ENCODE measurements around the gene BSND. TPM values are rescaled to one million over a fixed set of nuclear protein-coding genes. Genes with fewer than 3 reads are reported as not detected.

BSND gene
- total and polyA plus RNA-seq, 7 donors, result not detected

DNA sequence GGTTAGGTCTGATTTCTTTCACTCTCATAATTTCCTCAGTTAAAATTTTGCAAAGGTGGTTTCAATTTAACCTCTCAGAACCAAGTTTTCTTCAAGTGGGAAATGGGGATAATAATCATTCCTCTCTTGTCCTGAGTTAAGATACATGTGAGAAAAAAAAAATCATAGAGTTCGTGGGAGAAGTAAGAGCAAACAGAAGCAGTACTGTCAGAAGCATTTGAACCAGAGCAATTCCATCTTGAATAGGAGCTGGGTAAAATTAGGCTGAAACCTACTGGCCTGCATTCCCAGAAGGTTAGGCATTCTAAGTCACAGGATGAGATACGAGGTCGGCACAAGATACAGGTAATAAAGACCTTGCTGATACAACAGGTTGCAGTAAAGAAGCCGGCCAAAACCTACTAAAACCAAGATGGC, 46.9 kb upstream of the BSND start:
- Histone ChIP-seq H3K36me3 (ENCODE audit: insufficient read depth in 1 of 2, low read depth in 1 of 2) (no peaks in the 10 kb centered on the region), H3K9me3 (no peaks in the 10 kb centered on the region), H3K4me1 (peaks cover 3% of the 10 kb centered on the region), H3K4me3 (no peak overlapping the region), H3K27ac (no peak overlapping the region), H3K27me3 (ENCODE audit: insufficient read depth in 3 of 3, low read length in 2 of 3) (no peaks in the 10 kb centered on the region)
- ATAC-seq (no peak), DNase-seq (no peak)
- WGBS, 3 donors, result 93 to 96% (median 95%) methylated on average over 4 of the region's 4 CpGs
- intact Hi-C loops (cut with DNase I), result no loop called here
- TF ChIP-seq, protein P1, sequence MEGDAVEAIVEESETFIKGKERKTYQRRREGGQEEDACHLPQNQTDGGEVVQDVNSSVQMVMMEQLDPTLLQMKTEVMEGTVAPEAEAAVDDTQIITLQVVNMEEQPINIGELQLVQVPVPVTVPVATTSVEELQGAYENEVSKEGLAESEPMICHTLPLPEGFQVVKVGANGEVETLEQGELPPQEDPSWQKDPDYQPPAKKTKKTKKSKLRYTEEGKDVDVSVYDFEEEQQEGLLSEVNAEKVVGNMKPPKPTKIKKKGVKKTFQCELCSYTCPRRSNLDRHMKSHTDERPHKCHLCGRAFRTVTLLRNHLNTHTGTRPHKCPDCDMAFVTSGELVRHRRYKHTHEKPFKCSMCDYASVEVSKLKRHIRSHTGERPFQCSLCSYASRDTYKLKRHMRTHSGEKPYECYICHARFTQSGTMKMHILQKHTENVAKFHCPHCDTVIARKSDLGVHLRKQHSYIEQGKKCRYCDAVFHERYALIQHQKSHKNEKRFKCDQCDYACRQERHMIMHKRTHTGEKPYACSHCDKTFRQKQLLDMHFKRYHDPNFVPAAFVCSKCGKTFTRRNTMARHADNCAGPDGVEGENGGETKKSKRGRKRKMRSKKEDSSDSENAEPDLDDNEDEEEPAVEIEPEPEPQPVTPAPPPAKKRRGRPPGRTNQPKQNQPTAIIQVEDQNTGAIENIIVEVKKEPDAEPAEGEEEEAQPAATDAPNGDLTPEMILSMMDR (IDR thresholded peaks at IDR 0.05), result no peak

DNA sequence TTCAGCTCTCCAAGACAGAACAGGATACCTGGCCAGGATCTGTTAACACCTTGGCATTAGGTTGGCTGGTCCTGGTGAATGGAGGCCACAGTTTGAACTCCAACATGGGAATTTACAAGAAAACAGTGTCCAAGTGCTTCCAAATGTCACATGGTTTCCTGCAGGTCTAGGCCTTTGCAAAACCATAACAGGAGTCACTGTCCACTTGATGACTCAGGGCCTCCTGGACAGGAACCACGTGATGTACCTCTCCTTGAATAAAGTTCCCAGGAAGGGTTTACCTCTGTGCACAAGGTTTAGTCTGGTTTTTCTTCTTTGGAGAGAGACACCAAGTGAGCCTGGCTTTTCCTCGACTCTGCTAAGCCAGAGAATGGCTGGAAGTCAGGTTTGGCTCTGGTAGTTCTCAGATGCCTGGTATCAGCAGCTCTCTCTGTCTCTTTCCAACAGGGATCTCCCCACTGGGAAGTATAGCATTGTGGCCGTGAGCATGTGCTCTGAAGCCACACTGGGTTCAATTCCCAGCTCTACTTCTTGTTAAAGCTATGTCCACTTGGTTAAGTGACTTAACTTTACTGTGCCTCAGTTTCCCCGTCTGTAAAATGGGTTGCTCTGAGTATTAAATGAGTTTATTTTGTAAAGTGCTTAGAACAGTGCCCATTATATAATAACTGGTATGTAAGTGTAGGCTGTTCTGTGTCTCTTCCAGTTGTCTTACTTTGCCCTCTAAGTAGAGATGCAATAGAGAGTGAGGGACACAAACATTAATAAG, 45.6 kb upstream of the BSND start:
- intact Hi-C loops (cut with DNase I), result no loop called here
- H3K4me1 ChIP-seq, result peaks cover 3% of the 10 kb centered on the region
- ATAC-seq, result no peak
- no peak overlapping the region for H3K4me3 ChIP-seq
- WGBS, 3 donors, result 81 to 89% (median 83%) methylated on average over 4 of the region's 4 CpGs
- H3K9me3 ChIP-seq, result no peaks in the 10 kb centered on the region
- no peaks in the 10 kb centered on the region for H3K27me3 ChIP-seq (ENCODE audit: insufficient read depth in 3 of 3, low read length in 2 of 3)
- H3K36me3 ChIP-seq (ENCODE audit: insufficient read depth in 1 of 2, low read depth in 1 of 2), result no peaks in the 10 kb centered on the region
- DNase-seq, result no peak
- H3K27ac ChIP-seq, result no peak overlapping the region
- TF ChIP-seq, protein P1 (IDR thresholded peaks at IDR 0.05), result no peak

DNA sequence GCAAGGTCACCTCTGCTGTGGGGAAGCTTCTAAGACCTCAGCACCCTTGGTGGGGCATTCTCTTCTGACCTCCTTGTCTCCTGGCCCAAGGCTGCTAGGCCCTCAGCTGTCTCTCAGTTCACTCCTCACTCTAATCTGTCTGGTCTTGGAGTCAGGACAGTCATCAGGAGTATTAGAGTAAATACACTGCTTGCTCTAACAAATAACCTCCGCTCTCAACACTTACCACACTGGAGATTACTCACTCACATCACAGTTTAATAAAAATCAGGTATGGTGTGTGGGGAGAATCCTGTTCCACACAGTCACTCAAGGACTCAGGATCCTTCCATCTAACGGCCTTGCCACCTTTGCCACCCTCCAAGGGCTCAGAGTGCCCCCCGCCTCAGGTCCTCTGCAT, 44.9 kb upstream of the BSND start:
- no peak for DNase-seq
- WGBS, 3 donors, result 77 to 94% (median 94%) methylated on average over 3 of the region's 3 CpGs
- ATAC-seq, result no peak
- no peak overlapping the region for H3K27ac ChIP-seq
- intact Hi-C loops (cut with DNase I), result no loop called here
- no peaks in the 10 kb centered on the region for H3K27me3 ChIP-seq (ENCODE audit: insufficient read depth in 3 of 3, low read length in 2 of 3)
- TF ChIP-seq, protein P1 (IDR thresholded peaks at IDR 0.05), result no peak
- no peak overlapping the region for H3K4me3 ChIP-seq
- no peaks in the 10 kb centered on the region for H3K9me3 ChIP-seq
- H3K4me1 ChIP-seq, result peaks cover 3% of the 10 kb centered on the region
- no peaks in the 10 kb centered on the region for H3K36me3 ChIP-seq (ENCODE audit: insufficient read depth in 1 of 2, low read depth in 1 of 2)

DNA sequence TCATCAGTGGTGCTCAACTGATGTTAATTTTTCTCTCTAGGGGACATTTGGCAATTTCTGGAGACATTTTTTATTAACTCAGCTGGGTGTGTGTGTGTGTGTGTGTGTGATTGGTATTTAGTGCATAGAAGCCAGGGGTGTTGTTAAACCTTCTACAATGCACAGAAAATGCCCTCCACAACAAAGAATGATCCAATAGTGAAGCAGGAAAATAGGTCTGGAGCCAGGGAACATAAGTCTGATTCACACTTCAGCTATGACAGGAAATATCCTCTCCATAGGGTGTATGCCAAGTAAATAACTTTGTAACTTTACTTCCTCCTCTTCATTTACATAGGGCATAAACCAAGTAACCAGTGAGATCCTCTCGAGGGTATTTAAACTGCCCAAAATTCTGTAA, 43.4 kb upstream of the BSND start:
- H3K9me3 ChIP-seq, result no peaks in the 10 kb centered on the region
- no peaks in the 10 kb centered on the region for H3K36me3 ChIP-seq (ENCODE audit: insufficient read depth in 1 of 2, low read depth in 1 of 2)
- peaks cover 2% of the 10 kb centered on the region for H3K4me1 ChIP-seq
- DNase-seq, result no peak
- intact Hi-C loops (cut with DNase I), result no loop called here
- TF ChIP-seq, protein P1 (IDR thresholded peaks at IDR 0.05), result no peak
- ATAC-seq, result no peak
- H3K27me3 ChIP-seq (ENCODE audit: insufficient read depth in 3 of 3, low read length in 2 of 3), result no peaks in the 10 kb centered on the region
- H3K27ac ChIP-seq, result no peak overlapping the region
- 60 to 78% (median 63%) methylated on average over 1 of the region's 1 CpG for WGBS, 3 donors
- no peak overlapping the region for H3K4me3 ChIP-seq

DNA sequence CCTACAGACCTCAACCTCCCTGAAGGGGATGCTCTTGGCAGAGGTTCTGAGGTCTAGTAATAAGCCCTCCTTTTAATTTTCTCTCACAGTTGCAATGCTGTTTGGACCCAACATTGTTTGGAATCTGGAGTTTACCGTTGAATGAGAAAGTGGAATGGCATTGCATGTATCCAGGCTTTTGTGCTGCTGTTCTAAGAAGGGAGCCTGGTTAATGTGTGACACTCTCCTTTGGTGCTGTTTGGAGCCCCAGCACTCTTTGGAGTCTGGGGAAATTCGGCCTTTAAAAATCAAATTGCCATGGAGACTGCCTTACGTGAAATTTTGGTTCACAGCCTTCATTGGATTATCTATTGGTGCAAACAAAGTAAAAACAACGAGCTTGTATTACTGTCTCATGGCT, 42.0 kb upstream of the BSND start:
- Histone ChIP-seq H3K36me3 (ENCODE audit: insufficient read depth in 1 of 2, low read depth in 1 of 2) (no peaks in the 10 kb centered on the region), H3K27me3 (ENCODE audit: insufficient read depth in 3 of 3, low read length in 2 of 3) (no peaks in the 10 kb centered on the region), H3K4me3 (no peak overlapping the region), H3K9me3 (no peaks in the 10 kb centered on the region), H3K27ac (no peak overlapping the region), H3K4me1 (no peaks in the 10 kb centered on the region)
- TF ChIP-seq, protein P1 (IDR thresholded peaks at IDR 0.05), result no peak
- DNase-seq (no peak), ATAC-seq (no peak)
- intact Hi-C loops (cut with DNase I), result no loop called here
- 68 to 84% (median 73%) methylated on average over 4 of the region's 4 CpGs for WGBS, 3 donors
